Chondrocyte (in vitro differentiated cells): ENCODE measurements around the gene BLM. TPM values are rescaled to one million over a fixed set of nuclear protein-coding genes. Genes with fewer than 3 reads are reported as not detected.

Experiments used
- DNase-seq: peaks from one replicate; pipeline ENCODE4 v3.0.0; 2021; ENCODE audit warnings: mixed read lengths, low spot score
- H3K27ac Mint-ChIP-seq: one replicate; pipeline ENCODE4 v1.8.0; 2021; ENCODE audit warnings: mild to moderate bottlenecking, moderate library complexity, mixed read lengths; ENCODE audit not compliant: unreplicated experiment
- H3K27me3 Mint-ChIP-seq: 2 replicates; pipeline ENCODE4 v1.8.0; 2021; ENCODE audit warnings: low read depth, mixed read lengths
- H3K36me3 Mint-ChIP-seq: 2 replicates; pipeline ENCODE4 v1.8.0; 2021; ENCODE audit warnings: low read depth, mixed read lengths
- H3K4me1 Mint-ChIP-seq: 2 replicates; pipeline ENCODE4 v1.8.0; 2021; ENCODE audit warnings: low read depth, mild to moderate bottlenecking, mixed read lengths
- H3K4me3 Mint-ChIP-seq: one replicate; pipeline ENCODE4 v1.8.0; 2021; ENCODE audit warnings: mild to moderate bottlenecking, moderate library complexity, mixed read lengths; ENCODE audit not compliant: unreplicated experiment
- H3K9me3 Mint-ChIP-seq: 2 replicates; pipeline ENCODE4 v1.8.0; 2021; ENCODE audit warnings: low read depth, mixed read lengths
- total RNA-seq: library from RNA; stranded (reverse); gene quantifications from 3 replicates; pipeline ENCODE4 v1.2.1, GENCODE V29; 2021
- TF ChIP-seq, protein P1 (sequence below): fragments of 200-600 bp; sonication (generic); IDR thresholded peaks from 2 replicates; pipeline ENCODE4 v1.5.0; 2021; ENCODE audit warnings: antibody characterized with exemption, mild to moderate bottlenecking, moderate library complexity

BLM gene
- total RNA-seq, 1 donor from 2014 or later: 3.5 TPM

DNA sequence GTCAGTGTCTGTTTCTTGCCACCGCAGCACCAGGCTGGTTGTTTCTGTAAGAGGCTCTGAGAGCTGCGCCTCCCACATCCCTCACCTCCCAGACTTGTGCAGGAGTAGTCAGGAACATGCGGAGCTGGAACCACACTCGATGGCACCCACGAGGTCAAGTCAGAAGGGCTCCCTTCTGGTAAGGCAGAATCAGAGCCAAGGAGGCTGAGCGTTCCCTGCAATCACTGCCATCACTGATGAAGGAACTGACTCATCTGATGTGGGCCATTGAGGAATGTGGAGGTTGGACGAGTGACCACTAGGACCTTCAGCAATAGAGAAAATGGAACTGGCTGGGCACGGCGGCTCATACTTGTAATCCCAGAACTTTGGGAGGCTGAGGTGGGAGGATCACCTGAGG lies 35.7 kb upstream of the BLM start:
- peaks cover 3% of the 10 kb centered on the region for H3K9me3 Mint-ChIP-seq
- no peaks in the 10 kb centered on the region for H3K27me3 Mint-ChIP-seq
- DNase-seq: no peak
- no peak overlapping the region for H3K4me3 Mint-ChIP-seq
- no peak overlapping the region for H3K27ac Mint-ChIP-seq
- TF ChIP-seq, protein P1, sequence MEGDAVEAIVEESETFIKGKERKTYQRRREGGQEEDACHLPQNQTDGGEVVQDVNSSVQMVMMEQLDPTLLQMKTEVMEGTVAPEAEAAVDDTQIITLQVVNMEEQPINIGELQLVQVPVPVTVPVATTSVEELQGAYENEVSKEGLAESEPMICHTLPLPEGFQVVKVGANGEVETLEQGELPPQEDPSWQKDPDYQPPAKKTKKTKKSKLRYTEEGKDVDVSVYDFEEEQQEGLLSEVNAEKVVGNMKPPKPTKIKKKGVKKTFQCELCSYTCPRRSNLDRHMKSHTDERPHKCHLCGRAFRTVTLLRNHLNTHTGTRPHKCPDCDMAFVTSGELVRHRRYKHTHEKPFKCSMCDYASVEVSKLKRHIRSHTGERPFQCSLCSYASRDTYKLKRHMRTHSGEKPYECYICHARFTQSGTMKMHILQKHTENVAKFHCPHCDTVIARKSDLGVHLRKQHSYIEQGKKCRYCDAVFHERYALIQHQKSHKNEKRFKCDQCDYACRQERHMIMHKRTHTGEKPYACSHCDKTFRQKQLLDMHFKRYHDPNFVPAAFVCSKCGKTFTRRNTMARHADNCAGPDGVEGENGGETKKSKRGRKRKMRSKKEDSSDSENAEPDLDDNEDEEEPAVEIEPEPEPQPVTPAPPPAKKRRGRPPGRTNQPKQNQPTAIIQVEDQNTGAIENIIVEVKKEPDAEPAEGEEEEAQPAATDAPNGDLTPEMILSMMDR: no peak
- peaks cover 2% of the 10 kb centered on the region for H3K36me3 Mint-ChIP-seq
- peaks cover 18% of the 10 kb centered on the region for H3K4me1 Mint-ChIP-seq

DNA sequence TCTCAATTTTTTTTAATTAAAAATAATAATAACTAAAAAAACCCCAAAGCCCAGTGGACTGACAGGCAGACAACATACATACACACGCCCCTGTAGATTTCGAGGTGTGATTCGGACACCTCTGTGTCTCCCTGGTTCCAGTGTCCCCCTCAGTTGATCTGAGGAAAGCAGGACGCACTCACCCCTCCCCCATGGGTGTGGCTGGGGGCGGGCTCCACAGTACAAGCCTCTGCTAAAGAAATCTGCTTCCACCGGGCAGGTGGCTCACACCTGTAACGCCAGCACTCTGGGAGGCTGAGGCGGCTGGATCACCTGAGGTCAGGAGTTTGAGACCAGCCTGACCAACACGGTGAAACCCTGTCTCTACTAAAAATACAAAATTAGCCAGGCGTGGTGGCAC lies 33.8 kb upstream of the BLM start:
- Mint-ChIP-seq H3K4me1 (peaks cover 18% of the 10 kb centered on the region), H3K4me3 (no peak overlapping the region), H3K27ac (no peak overlapping the region), H3K9me3 (peaks cover under 1% of the 10 kb centered on the region), H3K36me3 (no peaks in the 10 kb centered on the region), H3K27me3 (no peaks in the 10 kb centered on the region)
- TF ChIP-seq, protein P1: no peak
- DNase-seq: peak; percentile 17

DNA sequence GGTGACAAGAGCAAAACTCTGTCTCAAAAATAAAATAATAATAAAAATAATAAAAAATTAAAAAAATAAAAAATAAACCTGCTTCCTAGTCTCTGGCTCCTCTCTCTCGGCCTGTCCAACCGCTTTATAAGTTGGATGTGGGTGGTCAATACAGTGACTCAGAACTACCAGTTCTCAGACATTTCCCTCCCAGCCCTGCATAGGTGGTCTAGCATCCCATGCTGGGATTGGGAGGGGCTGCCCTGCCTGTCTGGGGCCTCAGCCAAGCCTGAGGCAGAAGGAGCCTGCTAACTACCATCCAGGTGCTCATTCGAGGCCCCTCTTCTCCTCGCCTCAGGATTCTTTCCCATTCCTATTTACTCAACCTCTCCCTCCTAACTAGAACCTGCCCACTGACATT lies 33.3 kb upstream of the BLM start:
- H3K36me3 Mint-ChIP-seq: no peaks in the 10 kb centered on the region
- H3K27me3 Mint-ChIP-seq: no peaks in the 10 kb centered on the region
- H3K27ac Mint-ChIP-seq: no peak overlapping the region
- peak; percentile 17 for DNase-seq
- H3K4me3 Mint-ChIP-seq: no peak overlapping the region
- TF ChIP-seq, protein P1: no peak
- peaks cover 18% of the 10 kb centered on the region for H3K4me1 Mint-ChIP-seq
- peaks cover 2% of the 10 kb centered on the region for H3K9me3 Mint-ChIP-seq

DNA sequence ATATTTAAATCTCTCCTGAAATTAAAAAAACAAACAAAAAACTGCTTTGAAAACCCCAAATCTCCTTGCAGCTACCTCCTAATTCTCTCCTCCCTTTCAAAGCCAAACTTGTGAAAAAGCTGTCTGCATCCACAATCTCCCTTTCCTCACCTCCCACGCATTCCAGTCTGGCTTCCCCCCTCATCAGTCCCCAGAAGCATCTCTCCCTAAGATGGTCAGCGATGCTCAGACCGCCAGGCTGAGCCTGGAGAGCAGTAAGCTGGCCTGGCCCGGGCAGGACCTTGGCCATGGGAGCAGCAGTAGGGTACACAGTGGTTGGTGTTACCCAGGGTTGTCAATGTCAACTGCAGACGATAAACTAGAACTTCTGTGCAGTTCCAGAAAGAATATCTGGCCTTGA lies 32.9 kb upstream of the BLM start:
- Mint-ChIP-seq H3K36me3 (no peaks in the 10 kb centered on the region), H3K9me3 (peaks cover 2% of the 10 kb centered on the region), H3K4me3 (no peak overlapping the region), H3K27ac (no peak overlapping the region), H3K27me3 (no peaks in the 10 kb centered on the region), H3K4me1 (peaks cover 18% of the 10 kb centered on the region)
- TF ChIP-seq, protein P1: no peak
- DNase-seq: peak; percentile 67

DNA sequence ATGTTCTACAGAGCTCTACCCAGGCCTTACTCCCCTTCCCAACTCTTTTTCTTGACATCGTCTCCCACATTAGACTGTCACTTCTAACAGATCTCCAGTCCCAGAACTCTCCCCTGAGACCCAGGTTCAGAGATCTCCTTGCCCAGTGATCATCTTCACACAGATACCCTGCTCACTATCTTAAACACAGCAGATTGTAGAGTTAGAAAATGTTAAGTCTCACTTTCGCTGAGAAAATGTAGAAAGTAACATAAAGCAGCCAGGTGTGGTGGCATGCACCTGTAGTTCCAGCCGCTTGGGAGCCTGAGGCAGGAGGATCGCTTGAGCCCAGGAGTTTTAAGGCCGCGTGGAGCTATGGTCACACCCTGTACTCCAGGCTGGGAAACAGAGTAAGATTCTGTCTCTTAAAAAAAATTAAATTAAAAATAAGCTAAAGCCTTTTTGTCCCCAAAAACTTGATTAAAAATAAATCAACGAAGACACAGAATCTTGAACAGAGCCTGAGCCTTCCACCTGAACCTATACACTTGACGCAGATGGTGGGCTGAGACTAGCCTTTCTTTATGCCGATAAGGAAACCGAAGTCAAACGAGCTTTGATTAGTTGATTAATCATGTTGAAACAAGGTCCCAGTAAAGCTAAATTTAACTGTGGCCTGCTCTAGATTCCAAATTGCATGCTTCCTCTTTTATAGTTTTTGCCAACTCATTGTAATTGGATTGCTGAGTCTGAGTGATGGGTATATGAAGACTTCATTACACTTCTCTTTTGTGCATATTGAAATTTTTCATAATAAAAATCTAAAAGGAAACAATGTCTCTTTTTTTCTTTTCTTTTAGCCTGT lies 31.3 kb upstream of the BLM start:
- Mint-ChIP-seq H3K4me3 (no peak overlapping the region), H3K4me1 (peaks cover 12% of the 10 kb centered on the region), H3K9me3 (peaks cover 4% of the 10 kb centered on the region), H3K27ac (no peak overlapping the region), H3K36me3 (no peaks in the 10 kb centered on the region), H3K27me3 (no peaks in the 10 kb centered on the region)
- TF ChIP-seq, protein P1: no peak
- no peak for DNase-seq
